ENCODE measurements around the gene FAM13A.

Gene FAM13A

GRCh38 chr4:88814043-88814617, 242.9 kb downstream of the FAM13A start:
- TF ChIP-seq CTCF (IDR thresholded peaks at IDR 0.05; ENCODE audit: poor library complexity, severe bottlenecking): no peak
- Histone ChIP-seq H3K36me3 (ENCODE audit: low read depth) (no peaks in the 10 kb centered on the region), H3K27me3 (ENCODE audit: insufficient read depth, poor library complexity, severe bottlenecking) (no peaks in the 10 kb centered on the region), H3K4me3 (ENCODE audit: severe bottlenecking) (no peak overlapping the region), H3K27ac (ENCODE audit: poor library complexity, severe bottlenecking) (no peak overlapping the region), H3K4me1 (ENCODE audit: insufficient read depth, poor library complexity, severe bottlenecking) (no peaks in the 10 kb centered on the region), H3K9me3 (ENCODE audit: severe bottlenecking) (no peaks in the 10 kb centered on the region)
- no peak for DNase-seq (ENCODE audit: low spot score)
- ATAC-seq (ENCODE audit: low read depth): no peak

GRCh38 chr4:88813013-88813412, 244.0 kb downstream of the FAM13A start:
- ATAC-seq (ENCODE audit: low read depth) (no peak), DNase-seq (ENCODE audit: low spot score) (no peak)
- TF ChIP-seq CTCF (IDR thresholded peaks at IDR 0.05; ENCODE audit: poor library complexity, severe bottlenecking): no peak
- Histone ChIP-seq H3K4me3 (ENCODE audit: severe bottlenecking) (no peak overlapping the region), H3K9me3 (ENCODE audit: severe bottlenecking) (no peaks in the 10 kb centered on the region), H3K27me3 (ENCODE audit: insufficient read depth, poor library complexity, severe bottlenecking) (no peaks in the 10 kb centered on the region), H3K27ac (ENCODE audit: poor library complexity, severe bottlenecking) (no peak overlapping the region), H3K36me3 (ENCODE audit: low read depth) (no peaks in the 10 kb centered on the region), H3K4me1 (ENCODE audit: insufficient read depth, poor library complexity, severe bottlenecking) (no peaks in the 10 kb centered on the region)

GRCh38 chr4:88812420-88812819, 244.6 kb downstream of the FAM13A start:
- no peak overlapping the region for H3K4me3 ChIP-seq (ENCODE audit: severe bottlenecking)
- no peak for DNase-seq (ENCODE audit: low spot score)
- H3K9me3 ChIP-seq (ENCODE audit: severe bottlenecking): no peaks in the 10 kb centered on the region
- no peak for TF ChIP-seq CTCF (IDR thresholded peaks at IDR 0.05; ENCODE audit: poor library complexity, severe bottlenecking)
- no peaks in the 10 kb centered on the region for H3K27me3 ChIP-seq (ENCODE audit: insufficient read depth, poor library complexity, severe bottlenecking)
- peaks cover 4% of the 10 kb centered on the region for H3K4me1 ChIP-seq (ENCODE audit: insufficient read depth, poor library complexity, severe bottlenecking)
- H3K36me3 ChIP-seq (ENCODE audit: low read depth): no peaks in the 10 kb centered on the region
- no peak overlapping the region for H3K27ac ChIP-seq (ENCODE audit: poor library complexity, severe bottlenecking)
- ATAC-seq (ENCODE audit: low read depth): no peak

- Histone ChIP-seq H3K36me3 (ENCODE audit: low read depth) (no peaks in the 10 kb centered on the region), H3K27ac (ENCODE audit: poor library complexity, severe bottlenecking) (no peak overlapping the region), H3K27me3 (ENCODE audit: insufficient read depth, poor library complexity, severe bottlenecking) (no peaks in the 10 kb centered on the region), H3K4me1 (ENCODE audit: insufficient read depth, poor library complexity, severe bottlenecking) (peaks cover 5% of the 10 kb centered on the region), H3K4me3 (ENCODE audit: severe bottlenecking) (no peak overlapping the region), H3K9me3 (ENCODE audit: severe bottlenecking) (no peaks in the 10 kb centered on the region)
- TF ChIP-seq CTCF (IDR thresholded peaks at IDR 0.05; ENCODE audit: poor library complexity, severe bottlenecking): no peak
- ATAC-seq (ENCODE audit: low read depth) (no peak), DNase-seq (ENCODE audit: low spot score) (no peak)
Observed at GRCh38 chr4:88811904-88812303, 245.1 kb downstream of the FAM13A start.

- TF ChIP-seq CTCF (IDR thresholded peaks at IDR 0.05; ENCODE audit: poor library complexity, severe bottlenecking): no peak
- ATAC-seq (ENCODE audit: low read depth): no peak
- H3K9me3 ChIP-seq (ENCODE audit: severe bottlenecking): no peaks in the 10 kb centered on the region
- H3K36me3 ChIP-seq (ENCODE audit: low read depth): no peaks in the 10 kb centered on the region
- no peak for DNase-seq (ENCODE audit: low spot score)
- H3K27me3 ChIP-seq (ENCODE audit: insufficient read depth, poor library complexity, severe bottlenecking): no peaks in the 10 kb centered on the region
- no peak overlapping the region for H3K27ac ChIP-seq (ENCODE audit: poor library complexity, severe bottlenecking)
- peaks cover 5% of the 10 kb centered on the region for H3K4me1 ChIP-seq (ENCODE audit: insufficient read depth, poor library complexity, severe bottlenecking)
- no peak overlapping the region for H3K4me3 ChIP-seq (ENCODE audit: severe bottlenecking)
Observed at GRCh38 chr4:88810325-88810724, 246.7 kb downstream of the FAM13A start.
